ENCODE results near the gene ATAD3C. TPM values are rescaled to one million over a fixed set of nuclear protein-coding genes. Genes with fewer than 3 reads are reported as not detected.
"Not testable (repeated sequence)": the region's sequence is repeated elsewhere in the genome, so short reads cannot be mapped to it uniquely, and the experiment has no call there.

The ATAD3C gene
- total RNA-seq, 2 donors from 2014 or later: 0.49 to 0.87 TPM

GRCh38 chr1:1438531-1439381, 10.7 kb upstream of the ATAD3C start:
- ATAC-seq (no peak), DNase-seq (no peak)
- intact Hi-C loops (cut with DNase I, micrococcal nuclease): no loop called here

- intact Hi-C loops (cut with DNase I, micrococcal nuclease): loop anchor here in 1 of 2 donors (5.0 kb wide), 1 partner anchor 63 kb away; no protein-coding TSS in a partner anchor
- DNase-seq (no peak), ATAC-seq (no peak)
These were observed 9.8 kb upstream of the ATAD3C start for GRCh38 chr1:1439546-1440261.

- DNase-seq: no peak
These were observed 9.1 kb upstream of the ATAD3C start for GRCh38 chr1:1440262-1441001.

GRCh38 chr1:1441002-1441888, 8.2 kb upstream of the ATAD3C start:
- intact Hi-C loops (cut with DNase I, micrococcal nuclease): loop anchor here in 1 of 2 donors (5.0 kb wide), 1 partner anchor 61 kb away; no protein-coding TSS in a partner anchor
- ATAC-seq (peak; percentile 62), DNase-seq (peak; percentile 31 to 65)

More at GRCh38 chr1:1440262-1441001, 9.1 kb upstream of the ATAD3C start:
- no peak for ATAC-seq
- intact Hi-C loops (cut with DNase I, micrococcal nuclease): loop anchor here in 1 of 2 donors (5.0 kb wide), 1 partner anchor 62 kb away; no protein-coding TSS in a partner anchor

- intact Hi-C loops (cut with DNase I, micrococcal nuclease): loop anchor here in 1 of 2 donors (5.0 kb wide), 1 partner anchor 60 kb away; no protein-coding TSS in a partner anchor
- DNase-seq: no peak
- no peak for ATAC-seq
These were observed 7.3 kb upstream of the ATAD3C start for GRCh38 chr1:1442069-1442770.

- intact Hi-C loops (cut with DNase I, micrococcal nuclease); DNase-seq; ATAC-seq: not testable (repeated sequence)
These were observed 2.9 kb upstream of the ATAD3C start for GRCh38 chr1:1446631-1447030.

- intact Hi-C loops (cut with DNase I, micrococcal nuclease); ATAC-seq; DNase-seq: not testable (repeated sequence)
These were observed 1.1 kb downstream of the ATAD3C start for GRCh38 chr1:1450616-1451015.

- intact Hi-C loops (cut with DNase I, micrococcal nuclease): no loop called here
- no peak for ATAC-seq
- no peak for DNase-seq
These were observed 2.3 kb downstream of the ATAD3C start for GRCh38 chr1:1451696-1452364.

GRCh38 chr1:1452365-1452739, 2.9 kb downstream of the ATAD3C start:
- DNase-seq; intact Hi-C loops (cut with DNase I, micrococcal nuclease); ATAC-seq: not testable (repeated sequence)

- DNase-seq (no peak), ATAC-seq (no peak)
- intact Hi-C loops (cut with DNase I, micrococcal nuclease): no loop called here
These were observed 3.4 kb downstream of the ATAD3C start for GRCh38 chr1:1452882-1453281.

GRCh38 chr1:1454286-1455056, 5.0 kb downstream of the ATAD3C start:
- ATAC-seq; intact Hi-C loops (cut with DNase I, micrococcal nuclease); DNase-seq: not testable (repeated sequence)

- ATAC-seq: no peak
- DNase-seq: no peak
- intact Hi-C loops (cut with DNase I, micrococcal nuclease): no loop called here
These were observed 5.9 kb downstream of the ATAD3C start for GRCh38 chr1:1455366-1455884.

GRCh38 chr1:1455934-1456333, 6.4 kb downstream of the ATAD3C start:
- intact Hi-C loops (cut with DNase I, micrococcal nuclease); ATAC-seq; DNase-seq: not testable (repeated sequence)

- ATAC-seq; intact Hi-C loops (cut with DNase I, micrococcal nuclease); DNase-seq: not testable (repeated sequence)
These were observed 7.3 kb downstream of the ATAD3C start for GRCh38 chr1:1456683-1457255.

GRCh38 chr1:1459156-1459555, 9.7 kb downstream of the ATAD3C start:
- intact Hi-C loops (cut with DNase I, micrococcal nuclease); ATAC-seq; DNase-seq: not testable (repeated sequence)
